Ovary (tissue), 3 donors: ENCODE results near the gene GRK5.

Experiments
- POLR2A ChIP-seq: fragments of 450-650 bp; IDR thresholded peaks from one replicate; pipeline ENCODE4 v1.6.1; 2017; ENCODE audit warnings: antibody characterized with exemption, mild to moderate bottlenecking, moderate library complexity
- TF ChIP-seq, protein P1 (sequence below), 3 donors: fragments of 450-650 bp in 2 of 3; fragments of 200-600 bp in 1 of 3; IDR thresholded peaks; one replicate each; pipeline versions ENCODE4 v1.5.1 to v1.8.0; 2016 to 2022; ENCODE audit warnings: antibody characterized with exemption in 3 of 3, mild to moderate bottlenecking in 1 of 3
- donor health status: DM: no; HTN: no; CAD: no.

DNA sequence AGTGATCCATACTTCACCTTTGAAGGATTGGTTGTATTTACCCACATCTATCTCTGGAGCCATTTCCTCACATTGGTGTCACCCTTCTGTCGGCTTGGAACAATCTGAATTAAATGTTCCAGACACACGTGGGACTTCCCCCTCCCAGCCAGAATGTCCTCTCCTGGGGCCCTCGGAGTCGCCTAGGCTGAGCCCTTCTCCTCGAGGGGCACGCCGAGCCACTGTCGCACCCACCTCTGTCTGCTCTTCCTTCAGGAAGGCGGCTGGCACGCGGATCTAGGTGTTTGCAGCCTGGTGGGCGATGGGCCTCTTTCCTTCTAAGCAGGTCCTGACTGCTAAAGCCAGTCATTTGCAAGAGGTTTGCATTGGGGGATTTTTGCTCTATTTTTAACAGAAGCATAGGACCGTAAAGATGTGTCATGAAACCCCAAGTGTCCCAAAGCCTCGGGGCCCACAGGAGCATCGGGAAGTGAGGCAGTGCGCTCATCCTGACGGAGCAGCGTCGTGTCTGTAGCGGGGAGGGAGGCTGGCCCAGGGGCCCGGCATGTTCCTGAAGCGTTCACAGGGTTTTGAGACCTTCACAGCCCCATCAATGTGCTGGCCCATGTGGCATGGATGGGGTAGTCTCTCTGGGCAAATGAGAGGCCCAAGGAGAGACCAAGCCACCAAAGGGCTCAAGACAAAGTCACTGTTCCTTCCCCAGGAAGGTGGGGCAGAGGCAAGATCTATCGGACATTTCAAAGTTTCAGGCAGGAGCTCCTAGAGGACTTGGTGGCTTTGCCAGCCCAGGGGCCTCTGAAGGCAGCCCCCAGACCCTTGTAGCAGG lies 248.5 kb downstream of the GRK5 start:
- TF ChIP-seq, protein P1, sequence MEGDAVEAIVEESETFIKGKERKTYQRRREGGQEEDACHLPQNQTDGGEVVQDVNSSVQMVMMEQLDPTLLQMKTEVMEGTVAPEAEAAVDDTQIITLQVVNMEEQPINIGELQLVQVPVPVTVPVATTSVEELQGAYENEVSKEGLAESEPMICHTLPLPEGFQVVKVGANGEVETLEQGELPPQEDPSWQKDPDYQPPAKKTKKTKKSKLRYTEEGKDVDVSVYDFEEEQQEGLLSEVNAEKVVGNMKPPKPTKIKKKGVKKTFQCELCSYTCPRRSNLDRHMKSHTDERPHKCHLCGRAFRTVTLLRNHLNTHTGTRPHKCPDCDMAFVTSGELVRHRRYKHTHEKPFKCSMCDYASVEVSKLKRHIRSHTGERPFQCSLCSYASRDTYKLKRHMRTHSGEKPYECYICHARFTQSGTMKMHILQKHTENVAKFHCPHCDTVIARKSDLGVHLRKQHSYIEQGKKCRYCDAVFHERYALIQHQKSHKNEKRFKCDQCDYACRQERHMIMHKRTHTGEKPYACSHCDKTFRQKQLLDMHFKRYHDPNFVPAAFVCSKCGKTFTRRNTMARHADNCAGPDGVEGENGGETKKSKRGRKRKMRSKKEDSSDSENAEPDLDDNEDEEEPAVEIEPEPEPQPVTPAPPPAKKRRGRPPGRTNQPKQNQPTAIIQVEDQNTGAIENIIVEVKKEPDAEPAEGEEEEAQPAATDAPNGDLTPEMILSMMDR (IDR thresholded peaks at IDR 0.05): no peak
- TF ChIP-seq POLR2A: no peak
